ENCODE data around the gene SPOCK1. TPM values are rescaled to one million over a fixed set of nuclear protein-coding genes. Genes with fewer than 3 reads are reported as not detected.

The SPOCK1 gene
- polyA plus RNA-seq, 6 donors from 2014 or later = not detected

DNA sequence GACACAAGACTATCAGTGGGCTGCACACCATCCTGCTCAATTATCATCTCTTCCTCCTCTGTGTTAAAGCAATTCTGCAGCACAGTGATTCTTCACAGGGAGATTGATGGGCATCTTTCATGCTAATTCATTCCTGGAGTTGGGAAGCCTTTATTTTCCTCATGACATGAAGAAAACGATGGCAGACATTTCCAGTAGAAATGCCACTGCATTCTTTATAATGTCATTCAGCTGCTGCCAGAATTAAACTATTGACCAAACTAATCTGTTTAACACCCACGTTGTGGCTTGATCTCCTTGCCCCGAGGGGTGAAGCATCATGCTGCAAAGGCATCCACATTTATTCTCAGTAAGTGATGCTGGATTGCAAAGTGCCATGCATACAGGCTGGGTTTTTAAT is 273.0 kb downstream of the SPOCK1 start:
- Mint-ChIP-seq H3K4me1 (no peaks in the 10 kb centered on the region), H3K27ac (no peak overlapping the region), H3K4me3 (no peak overlapping the region), H3K36me3 (no peaks in the 10 kb centered on the region), H3K9me3 (peaks cover 0 to 4% (median 0%) of the 10 kb centered on the region in 7 donors), H3K27me3 (peaks cover 0 to 4% (median 0%) of the 10 kb centered on the region in 3 donors)
- ATAC-seq (ENCODE audit: low read depth in 2 of 2) (no peak), DNase-seq (no peak)

DNA sequence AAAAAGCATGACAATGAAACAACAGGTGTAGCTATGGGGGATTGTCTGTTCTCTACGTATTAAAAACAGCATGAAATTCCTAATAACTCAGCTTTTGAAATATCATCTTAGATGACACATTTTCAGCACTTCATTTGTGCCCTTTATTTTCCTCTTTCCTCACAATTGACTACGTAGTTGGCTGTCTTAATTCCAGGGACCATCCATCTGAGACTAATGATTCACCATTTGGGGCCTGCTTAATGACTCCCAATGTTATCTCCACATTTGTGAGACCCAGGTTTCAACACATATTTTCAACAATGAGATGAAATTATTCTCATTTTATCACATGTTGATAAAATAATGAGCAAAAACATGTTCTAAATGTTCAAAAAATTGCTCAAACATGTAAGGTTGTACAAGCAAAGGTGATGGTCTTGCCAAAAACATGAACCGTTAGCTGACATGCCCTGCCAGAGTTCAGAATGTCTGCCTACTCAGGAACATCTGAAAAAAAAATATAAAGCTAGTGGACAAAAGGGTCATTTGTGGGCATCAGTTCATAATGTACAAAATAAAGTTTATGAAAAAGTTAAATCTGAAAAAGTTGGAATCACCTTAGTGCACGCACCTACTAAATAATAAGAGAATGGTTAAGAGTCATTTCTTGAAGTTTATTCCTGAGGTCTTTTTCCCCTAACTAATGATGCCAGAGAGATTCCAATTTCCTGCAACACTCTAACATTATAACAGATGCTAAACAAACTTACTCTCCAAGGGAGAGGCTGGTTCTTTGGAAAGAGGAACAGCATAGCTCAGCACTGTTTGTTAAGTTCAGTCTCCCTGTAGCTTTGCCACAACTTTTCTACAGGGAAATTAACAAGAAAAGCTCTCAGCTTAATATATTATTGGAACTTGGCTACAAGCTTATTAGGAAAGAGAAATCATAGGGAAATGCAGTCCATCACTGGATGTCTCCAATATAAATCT is 275.5 kb downstream of the SPOCK1 start:
- no peaks in the 10 kb centered on the region for H3K36me3 Mint-ChIP-seq
- DNase-seq (no peak), ATAC-seq (ENCODE audit: low read depth in 2 of 2) (no peak)
- H3K27me3 Mint-ChIP-seq = peaks cover 0 to 9% (median 4%) of the 10 kb centered on the region in 3 donors
- H3K4me3 Mint-ChIP-seq = no peak overlapping the region
- H3K9me3 Mint-ChIP-seq = peaks cover 0 to 4% (median 0%) of the 10 kb centered on the region in 7 donors
- no peak overlapping the region for H3K27ac Mint-ChIP-seq
- H3K4me1 Mint-ChIP-seq = no peaks in the 10 kb centered on the region

DNA sequence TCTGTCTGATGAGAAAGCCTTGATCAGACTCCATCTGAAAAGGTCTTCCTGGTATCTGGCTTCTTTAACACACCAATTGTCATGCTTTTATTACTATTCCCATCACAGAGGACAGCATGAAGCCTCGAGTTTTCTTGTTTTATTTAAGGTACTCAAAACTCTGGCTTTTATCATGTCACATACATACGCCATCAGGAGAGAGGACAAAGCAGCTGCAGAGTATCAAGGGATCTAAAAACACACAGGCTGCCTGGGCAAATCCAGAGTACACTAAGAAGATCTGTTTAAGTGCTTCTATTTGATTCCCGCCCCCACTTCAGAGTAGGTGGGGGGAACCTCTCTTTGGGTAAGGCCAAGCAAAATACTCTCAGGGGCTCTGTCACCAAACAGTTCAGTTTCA is 277.2 kb downstream of the SPOCK1 start:
- H3K27ac Mint-ChIP-seq = no peak overlapping the region
- DNase-seq (no peak), ATAC-seq (ENCODE audit: low read depth in 2 of 2) (no peak)
- H3K4me3 Mint-ChIP-seq = no peak overlapping the region
- peaks cover 0 to 4% (median 0%) of the 10 kb centered on the region in 7 donors for H3K9me3 Mint-ChIP-seq
- H3K4me1 Mint-ChIP-seq = no peaks in the 10 kb centered on the region
- no peaks in the 10 kb centered on the region for H3K36me3 Mint-ChIP-seq
- H3K27me3 Mint-ChIP-seq = peaks cover 0 to 9% (median 4%) of the 10 kb centered on the region in 3 donors

DNA sequence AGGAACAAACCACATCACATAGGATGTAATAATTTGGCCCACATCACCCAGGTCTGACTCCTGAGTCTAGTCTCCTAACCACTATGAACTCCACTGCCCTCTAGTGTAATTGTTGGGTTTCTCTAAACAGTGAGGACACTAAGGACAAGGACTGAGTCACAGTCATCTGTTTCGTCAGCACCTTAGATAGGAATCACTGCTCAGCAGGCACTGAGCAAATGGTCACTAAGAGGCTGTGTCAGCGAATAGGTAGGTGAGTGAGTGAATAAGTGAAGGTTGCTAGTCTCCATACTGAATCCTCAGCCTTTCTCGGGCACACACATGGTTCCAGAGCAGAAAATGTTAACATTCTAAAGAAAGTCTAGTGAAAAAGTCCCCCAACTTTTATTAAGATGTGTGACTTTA is 278.6 kb downstream of the SPOCK1 start:
- Mint-ChIP-seq H3K4me1 (no peaks in the 10 kb centered on the region), H3K27me3 (peaks cover 0 to 9% (median 4%) of the 10 kb centered on the region in 3 donors), H3K4me3 (no peak overlapping the region), H3K36me3 (no peaks in the 10 kb centered on the region), H3K27ac (peak overlapping the region in 1 of 6 donors; percentile 68), H3K9me3 (peaks cover 0 to 1% (median 0%) of the 10 kb centered on the region in 7 donors)
- no peak for DNase-seq
- ATAC-seq (ENCODE audit: low read depth in 2 of 2) = no peak

DNA sequence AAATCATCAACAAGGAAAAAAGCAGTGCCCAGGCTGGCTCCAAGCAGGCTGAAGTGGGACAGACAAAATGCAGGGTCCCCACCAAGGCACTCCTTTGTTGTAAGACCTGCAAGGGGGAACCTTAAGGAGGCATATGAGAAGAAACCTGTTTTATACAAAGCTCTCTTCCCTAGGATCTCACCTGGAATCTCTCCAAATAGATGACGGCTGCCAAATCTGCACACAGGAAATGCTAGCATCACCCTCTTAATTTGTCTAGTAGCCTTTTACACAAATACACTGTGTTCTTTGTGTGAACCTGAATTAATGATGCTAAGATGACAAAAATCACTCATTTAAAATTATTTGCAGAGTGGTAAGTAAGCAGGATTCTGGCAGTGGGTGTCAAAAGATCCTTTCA is 280.2 kb downstream of the SPOCK1 start:
- H3K27me3 Mint-ChIP-seq = peaks cover 0 to 9% (median 4%) of the 10 kb centered on the region in 3 donors
- H3K27ac Mint-ChIP-seq = no peak overlapping the region
- peaks cover 0 to 1% (median 0%) of the 10 kb centered on the region in 7 donors for H3K9me3 Mint-ChIP-seq
- H3K4me1 Mint-ChIP-seq = no peaks in the 10 kb centered on the region
- H3K36me3 Mint-ChIP-seq = no peaks in the 10 kb centered on the region
- no peak for ATAC-seq (ENCODE audit: low read depth in 2 of 2)
- DNase-seq = no peak
- H3K4me3 Mint-ChIP-seq = no peak overlapping the region

DNA sequence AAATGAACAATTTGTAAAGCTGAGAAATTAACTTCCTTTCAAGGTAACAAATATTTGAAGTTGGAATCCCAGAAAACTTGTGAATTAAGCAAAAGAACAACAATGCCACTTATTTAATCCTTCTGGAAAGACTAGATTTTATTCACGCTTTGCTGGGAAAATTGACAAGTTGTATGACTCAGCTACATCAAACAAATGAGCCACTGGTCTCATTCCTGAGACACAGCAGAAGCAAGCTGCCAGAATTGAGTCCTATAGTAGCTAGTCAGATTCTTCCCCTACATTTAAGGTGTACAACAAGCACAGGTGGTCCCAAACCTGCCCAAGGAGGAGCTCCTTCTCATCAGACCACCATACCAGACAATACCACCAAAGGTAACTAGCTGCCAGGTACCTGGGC is 280.7 kb downstream of the SPOCK1 start:
- Mint-ChIP-seq H3K9me3 (peaks cover 0 to 1% (median 0%) of the 10 kb centered on the region in 7 donors), H3K4me3 (no peak overlapping the region), H3K27ac (no peak overlapping the region), H3K36me3 (no peaks in the 10 kb centered on the region), H3K27me3 (peaks cover 0 to 9% (median 4%) of the 10 kb centered on the region in 3 donors), H3K4me1 (no peaks in the 10 kb centered on the region)
- ATAC-seq (ENCODE audit: low read depth in 2 of 2) (no peak), DNase-seq (no peak)

DNA sequence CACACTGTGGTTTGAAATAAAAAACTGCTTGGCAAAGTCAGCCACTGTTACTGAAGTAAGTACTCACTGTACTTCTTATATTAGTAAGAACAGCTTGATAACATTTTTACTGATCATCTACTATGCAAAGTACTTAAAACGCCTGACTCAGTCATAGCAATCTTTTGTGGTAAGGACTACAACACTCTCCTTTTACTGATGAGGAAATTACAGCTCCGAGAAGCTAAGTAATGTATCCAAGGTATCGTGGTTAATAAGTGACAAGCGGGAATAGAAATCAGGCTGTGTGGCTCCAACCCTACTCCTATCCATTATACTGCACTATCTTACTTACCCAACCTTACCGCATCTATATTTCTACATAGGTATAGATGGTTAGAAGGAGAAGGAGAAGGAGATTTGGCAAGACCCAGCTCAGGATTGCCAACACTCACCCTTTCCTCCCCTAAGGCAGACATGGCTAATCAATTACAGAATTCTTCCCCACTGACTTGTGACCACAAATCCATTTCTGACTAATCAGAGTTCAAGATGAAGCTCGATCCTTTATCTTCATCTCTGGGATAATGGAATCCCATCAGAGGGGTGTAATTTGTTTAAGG is 281.4 kb downstream of the SPOCK1 start:
- ATAC-seq (ENCODE audit: low read depth in 2 of 2) (no peak), DNase-seq (no peak)
- Mint-ChIP-seq H3K4me3 (no peak overlapping the region), H3K9me3 (peaks cover 0 to 1% (median 0%) of the 10 kb centered on the region in 7 donors), H3K27ac (no peak overlapping the region), H3K36me3 (no peaks in the 10 kb centered on the region), H3K4me1 (no peaks in the 10 kb centered on the region), H3K27me3 (peaks cover 0 to 9% (median 4%) of the 10 kb centered on the region in 3 donors)

DNA sequence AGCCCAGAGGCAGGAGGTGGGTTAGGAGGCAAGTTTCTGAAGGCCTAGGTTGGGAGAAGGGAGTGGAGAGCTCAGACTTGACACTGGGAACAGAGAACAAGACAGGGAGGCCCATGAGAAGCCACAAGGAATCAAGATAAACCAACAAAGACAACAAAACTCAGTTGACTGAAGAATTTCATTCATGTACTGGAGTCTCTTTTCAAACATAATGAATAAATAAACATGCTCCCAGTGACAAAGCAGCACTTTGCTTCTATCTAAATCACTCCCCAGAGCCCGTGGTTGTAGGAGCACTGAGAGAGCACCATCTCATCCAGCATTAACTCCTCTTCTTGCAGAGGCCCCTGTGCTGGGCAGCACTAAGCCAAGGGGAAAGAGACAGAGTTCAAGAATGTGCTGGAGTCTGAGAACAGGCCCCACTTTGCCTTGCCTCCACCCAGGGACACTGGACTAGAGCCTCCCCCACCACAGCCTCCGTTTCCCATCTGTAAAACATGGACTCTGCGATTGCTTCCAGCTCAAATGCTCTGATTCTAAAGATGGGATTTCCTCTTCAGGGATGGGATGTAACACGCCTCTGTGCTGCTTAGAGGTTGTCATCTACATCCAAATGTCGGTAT is 282.0 kb downstream of the SPOCK1 start:
- peaks cover 0 to 1% (median 0%) of the 10 kb centered on the region in 7 donors for H3K9me3 Mint-ChIP-seq
- no peak for DNase-seq
- no peak for ATAC-seq (ENCODE audit: low read depth in 2 of 2)

DNA sequence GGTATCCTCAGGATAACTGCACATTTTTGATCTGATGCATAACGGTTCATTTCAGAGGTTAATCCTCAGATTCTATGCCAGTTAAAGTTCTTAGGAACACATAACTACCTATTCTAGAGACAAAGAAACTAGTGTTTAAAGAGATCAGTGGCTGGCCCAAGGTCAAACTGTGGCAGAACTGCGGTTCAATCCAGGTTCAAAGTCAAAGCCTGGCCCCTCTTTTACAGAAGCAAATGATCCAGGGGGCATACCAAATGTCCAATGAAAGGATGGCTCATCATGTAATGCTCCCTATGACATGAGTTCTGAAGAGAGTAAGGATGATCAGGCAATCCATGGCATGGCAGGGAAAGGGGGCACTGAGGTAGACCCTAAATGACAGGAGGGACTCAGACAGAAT is 283.3 kb downstream of the SPOCK1 start:
- Mint-ChIP-seq H3K9me3 (peaks cover 0 to 1% (median 0%) of the 10 kb centered on the region in 7 donors), H3K27ac (no peak overlapping the region), H3K36me3 (no peaks in the 10 kb centered on the region), H3K4me1 (no peaks in the 10 kb centered on the region), H3K27me3 (peaks cover 0 to 9% (median 5%) of the 10 kb centered on the region in 3 donors), H3K4me3 (no peak overlapping the region)
- ATAC-seq (ENCODE audit: low read depth in 2 of 2) (no peak), DNase-seq (no peak)

More for the DNA sequence above, 282.0 kb downstream of the SPOCK1 start:
- Mint-ChIP-seq H3K27ac (no peak overlapping the region), H3K4me3 (no peak overlapping the region), H3K27me3 (peaks cover 0 to 9% (median 0%) of the 10 kb centered on the region in 3 donors), H3K4me1 (no peaks in the 10 kb centered on the region), H3K36me3 (no peaks in the 10 kb centered on the region)

DNA sequence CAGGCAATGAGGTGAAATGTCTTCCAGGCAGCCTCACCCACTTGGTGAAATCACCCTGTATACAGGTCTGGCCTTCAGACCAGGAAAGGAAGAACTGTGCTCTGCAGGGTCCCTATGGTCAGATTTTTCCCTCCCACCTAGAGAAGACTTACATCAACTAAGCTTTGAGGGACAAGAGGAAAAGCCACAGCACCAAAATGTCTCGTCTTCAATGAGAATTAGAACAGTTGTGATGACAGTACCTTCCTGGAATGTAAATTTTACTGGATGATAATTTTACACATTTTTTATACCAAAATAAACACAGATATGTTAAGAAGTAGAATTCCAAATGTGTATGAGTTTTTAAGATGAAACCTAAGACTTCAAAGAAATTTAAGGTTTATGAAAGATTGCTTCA is 283.9 kb downstream of the SPOCK1 start:
- DNase-seq (no peak), ATAC-seq (ENCODE audit: low read depth in 2 of 2) (no peak)
- H3K27me3 Mint-ChIP-seq = peaks cover 0 to 5% (median 5%) of the 10 kb centered on the region in 3 donors
- no peaks in the 10 kb centered on the region for H3K36me3 Mint-ChIP-seq
- H3K4me3 Mint-ChIP-seq = no peak overlapping the region
- no peak overlapping the region for H3K27ac Mint-ChIP-seq
- H3K9me3 Mint-ChIP-seq = peaks cover 0 to 1% (median 0%) of the 10 kb centered on the region in 7 donors
- H3K4me1 Mint-ChIP-seq = no peaks in the 10 kb centered on the region

DNA sequence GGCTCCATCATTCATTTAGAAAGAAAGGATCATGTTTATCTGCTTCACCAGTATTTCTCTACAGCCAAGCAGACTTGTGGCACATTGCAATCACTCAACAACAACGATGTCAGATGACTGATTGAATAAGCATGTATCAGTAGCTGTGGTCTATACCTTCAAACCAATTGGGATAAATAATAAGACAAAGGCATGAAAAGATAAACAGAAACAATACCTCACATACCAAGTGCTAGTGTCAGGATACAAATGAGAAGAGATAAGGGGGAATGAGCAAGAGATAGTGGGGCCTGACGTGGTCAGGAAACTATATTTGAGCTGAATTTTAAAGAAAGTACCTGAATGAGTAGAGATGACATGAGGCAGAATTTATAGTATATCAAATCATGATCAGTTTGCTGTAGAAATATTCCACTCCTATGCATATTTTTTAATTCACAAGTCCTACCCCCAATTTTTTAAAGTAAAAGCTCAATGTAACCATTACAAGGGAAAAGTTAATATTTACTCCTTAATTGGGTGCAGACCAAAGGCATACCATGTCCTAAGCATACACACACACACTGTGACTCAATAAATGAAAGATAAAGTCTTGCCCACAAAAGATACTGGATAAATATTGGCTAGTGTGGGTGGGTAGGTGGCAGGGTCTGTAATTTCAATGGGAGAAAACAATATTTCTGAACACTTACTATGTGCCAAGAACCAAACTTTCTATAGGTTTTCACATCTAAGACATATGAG is 284.5 kb downstream of the SPOCK1 start:
- H3K9me3 Mint-ChIP-seq = peaks cover 0 to 1% (median 0%) of the 10 kb centered on the region in 7 donors
- H3K36me3 Mint-ChIP-seq = no peaks in the 10 kb centered on the region
- H3K27me3 Mint-ChIP-seq = peaks cover 0 to 5% (median 0%) of the 10 kb centered on the region in 3 donors
- no peaks in the 10 kb centered on the region for H3K4me1 Mint-ChIP-seq
- no peak overlapping the region for H3K27ac Mint-ChIP-seq
- DNase-seq = no peak
- ATAC-seq (ENCODE audit: low read depth in 2 of 2) = no peak
- no peak overlapping the region for H3K4me3 Mint-ChIP-seq

DNA sequence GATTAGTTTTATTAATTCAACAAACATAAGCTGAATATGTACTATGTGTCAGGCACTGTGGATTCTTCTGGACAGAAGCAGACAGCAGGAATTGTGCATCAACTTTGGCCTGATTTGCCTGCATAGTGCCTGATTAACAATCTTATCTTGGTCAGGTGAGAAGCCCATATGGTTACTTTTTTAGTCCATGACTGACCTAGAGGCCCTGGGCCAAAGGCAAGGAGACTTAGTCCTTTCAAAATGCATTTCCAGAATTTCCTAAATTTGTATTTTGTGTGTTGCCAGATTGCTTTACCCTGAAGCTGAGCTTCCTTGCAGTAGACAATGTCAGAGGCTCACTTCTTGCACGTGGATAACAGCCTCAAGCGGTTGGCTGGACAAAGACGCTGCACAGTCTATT is 286.7 kb downstream of the SPOCK1 start:
- Mint-ChIP-seq H3K4me3 (no peak overlapping the region), H3K4me1 (no peaks in the 10 kb centered on the region)

More for the DNA sequence above, 286.7 kb downstream of the SPOCK1 start:
- no peak overlapping the region for H3K27ac Mint-ChIP-seq
- DNase-seq = no peak
- no peak for ATAC-seq (ENCODE audit: low read depth in 2 of 2)
- peaks cover 0 to 10% (median 2%) of the 10 kb centered on the region in 7 donors for H3K9me3 Mint-ChIP-seq
- peaks cover 0 to 6% (median 5%) of the 10 kb centered on the region in 3 donors for H3K27me3 Mint-ChIP-seq
- H3K36me3 Mint-ChIP-seq = no peaks in the 10 kb centered on the region
